Activated T-helper 1 cell treated with Interleukin-2 at 50 U/mL for 16 hours (primary cell): ENCODE results near the gene MIA2.
"Not testable (repeated sequence)": the region's sequence is repeated elsewhere in the genome, so short reads cannot be mapped to it uniquely, and the experiment has no call there.

Experiments used
- DNase-seq: peaks from one replicate; pipeline ENCODE4 v3.0.0-alpha.2; 2020; ENCODE audit warnings: low read depth

MIA2 gene

DNA sequence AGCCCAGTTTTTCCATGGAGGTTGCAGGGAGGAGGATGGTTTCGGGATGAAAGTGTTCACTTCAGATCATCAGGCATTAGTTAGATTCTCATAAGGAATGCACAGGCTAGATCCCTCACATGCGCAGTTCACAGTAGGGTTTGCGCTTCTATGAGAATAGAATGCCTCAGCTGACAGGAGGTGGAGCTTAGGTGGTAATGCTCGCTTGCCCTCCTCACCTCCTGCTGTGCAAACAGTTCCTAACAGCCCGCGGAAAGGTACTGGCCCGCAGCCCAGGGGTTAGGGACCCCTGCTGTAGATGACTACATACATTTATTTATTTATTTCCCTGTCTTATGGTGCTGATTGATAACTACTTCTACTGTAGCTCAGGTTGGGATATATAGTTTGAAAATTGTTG, 105.3 kb downstream of the MIA2 start:
- no peak for DNase-seq

DNA sequence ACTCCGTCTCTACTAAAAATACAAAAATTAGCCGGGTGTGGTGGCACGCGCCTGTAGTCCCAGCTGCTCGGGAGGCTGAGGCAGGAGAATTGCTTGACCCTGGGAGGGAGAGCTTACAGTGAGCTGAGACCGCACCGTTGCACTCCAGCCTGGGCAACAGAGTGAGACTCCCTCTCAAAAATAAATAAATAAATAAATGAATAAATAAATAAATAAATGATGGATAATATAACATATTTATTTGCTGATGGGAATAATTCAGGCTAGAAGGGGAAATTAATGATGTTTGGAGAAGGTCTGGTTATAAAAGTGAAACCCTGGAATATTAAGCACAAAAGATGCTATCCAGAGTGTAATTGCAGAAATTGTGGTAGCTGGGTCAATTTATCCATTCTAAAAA, 107.4 kb downstream of the MIA2 start:
- DNase-seq = not testable (repeated sequence)

DNA sequence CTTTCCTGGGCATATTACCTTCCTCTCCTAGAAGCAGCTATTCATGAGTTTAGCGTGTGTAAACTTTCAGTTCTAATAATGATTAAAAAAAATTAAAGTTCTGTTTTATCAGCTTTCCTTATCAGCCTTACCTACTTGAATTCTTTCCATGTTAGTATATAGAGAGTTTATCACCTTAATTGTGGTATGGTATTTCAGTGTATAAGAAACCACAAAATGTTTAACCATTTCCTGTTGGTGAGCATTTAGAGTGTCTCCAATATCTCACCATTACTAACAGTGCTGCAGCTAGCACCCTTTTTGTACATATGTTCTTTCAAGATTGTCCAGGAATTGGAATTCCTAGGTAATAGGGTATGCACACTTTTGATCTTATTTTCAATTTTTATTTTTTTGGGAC, 109.1 kb downstream of the MIA2 start:
- DNase-seq = no peak

DNA sequence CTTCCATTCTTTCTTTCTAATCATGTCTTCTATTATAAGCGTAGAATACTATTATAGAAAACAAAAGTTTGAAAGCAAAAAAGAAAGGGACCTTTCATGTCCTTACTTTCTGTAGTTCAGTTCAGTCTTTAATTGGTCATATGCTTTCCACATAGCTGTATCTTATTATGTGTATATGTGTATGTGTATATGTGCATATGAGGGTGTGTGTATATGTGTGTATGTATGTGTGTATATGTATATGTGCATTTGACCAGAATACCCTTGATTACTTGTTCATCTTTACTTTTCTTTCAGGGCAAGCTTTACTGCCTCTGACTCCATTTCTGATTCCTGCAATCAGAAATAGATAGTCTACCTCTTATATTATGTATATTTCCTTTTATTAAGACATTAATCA, 109.9 kb downstream of the MIA2 start:
- DNase-seq = no peak

DNA sequence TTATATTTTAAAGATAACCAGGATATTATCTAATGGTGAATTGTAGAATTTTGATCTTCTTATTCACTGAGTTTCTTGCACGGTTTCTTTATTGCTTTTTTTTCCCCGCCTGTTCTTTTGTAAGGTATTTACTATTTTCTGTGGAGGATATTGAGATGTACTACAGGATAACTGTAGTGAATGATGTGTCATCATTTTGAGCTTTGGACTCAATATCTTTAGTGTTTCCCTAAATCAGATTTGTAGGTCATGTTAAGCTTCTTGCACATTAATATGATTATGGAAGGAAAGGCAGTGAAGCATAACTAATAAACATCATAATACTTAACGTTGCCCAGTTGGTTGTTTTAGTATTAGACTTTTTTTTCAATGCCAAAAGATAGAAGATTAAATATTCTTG, 117.2 kb downstream of the MIA2 start:
- no peak for DNase-seq

DNA sequence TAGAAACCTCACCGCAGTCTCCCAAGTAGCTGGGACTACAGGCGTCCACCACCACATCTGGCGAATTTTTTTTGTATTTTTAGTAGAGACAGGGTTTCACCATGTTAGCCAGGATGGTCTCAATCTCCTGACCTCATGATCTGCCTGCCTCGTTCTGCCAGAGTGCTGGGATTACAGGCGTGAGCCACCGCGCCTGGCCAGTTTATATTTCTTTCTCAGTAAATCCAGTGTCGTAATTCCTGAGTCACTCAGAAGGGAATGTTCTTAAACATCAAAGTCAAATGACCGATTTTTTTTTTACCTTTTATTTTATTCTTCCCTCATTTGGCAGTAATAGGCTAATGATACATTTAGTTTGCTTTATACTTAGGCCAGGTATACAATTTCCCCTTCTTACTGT, 118.0 kb downstream of the MIA2 start:
- DNase-seq = no peak

DNA sequence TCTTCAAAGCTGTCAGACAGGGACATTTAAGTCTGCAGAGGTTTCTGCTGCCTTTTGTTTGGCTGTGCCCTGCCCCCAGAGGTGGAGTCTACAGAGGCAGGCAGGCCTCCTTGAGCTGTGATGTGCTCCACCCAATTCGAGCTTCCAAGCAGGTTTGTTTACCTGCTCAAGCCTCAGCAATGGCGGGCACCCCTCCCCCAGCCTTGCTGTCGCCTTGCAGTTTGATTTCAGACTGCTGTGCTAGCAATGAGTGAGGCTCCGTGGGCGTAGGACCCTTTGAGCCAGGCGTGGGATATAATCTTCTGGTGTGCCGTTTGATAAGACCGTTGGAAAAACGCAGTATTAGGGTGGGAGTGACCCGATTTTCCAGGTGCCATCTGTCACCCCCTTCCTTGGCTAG, 125.4 kb downstream of the MIA2 start:
- DNase-seq = not testable (repeated sequence)

DNA sequence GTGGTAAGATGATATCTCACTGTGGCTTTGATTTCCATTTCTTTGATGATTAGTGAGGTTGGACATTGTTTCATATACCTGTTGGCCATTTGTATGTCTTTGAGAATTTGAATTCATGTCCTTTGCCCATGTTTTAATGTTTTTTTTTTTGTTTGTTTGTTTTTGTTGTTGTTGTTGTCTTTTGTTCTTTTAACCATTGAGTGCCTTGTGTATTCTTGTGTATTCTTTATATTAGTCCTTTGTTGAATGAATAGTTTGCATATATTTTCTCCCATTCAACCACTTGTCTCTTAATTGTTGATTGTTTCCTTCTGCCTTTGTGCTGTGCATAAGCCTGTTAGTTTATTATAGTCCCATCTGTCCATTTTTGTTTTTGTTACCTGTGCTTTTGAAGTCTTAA, 126.6 kb downstream of the MIA2 start:
- no peak for DNase-seq

DNA sequence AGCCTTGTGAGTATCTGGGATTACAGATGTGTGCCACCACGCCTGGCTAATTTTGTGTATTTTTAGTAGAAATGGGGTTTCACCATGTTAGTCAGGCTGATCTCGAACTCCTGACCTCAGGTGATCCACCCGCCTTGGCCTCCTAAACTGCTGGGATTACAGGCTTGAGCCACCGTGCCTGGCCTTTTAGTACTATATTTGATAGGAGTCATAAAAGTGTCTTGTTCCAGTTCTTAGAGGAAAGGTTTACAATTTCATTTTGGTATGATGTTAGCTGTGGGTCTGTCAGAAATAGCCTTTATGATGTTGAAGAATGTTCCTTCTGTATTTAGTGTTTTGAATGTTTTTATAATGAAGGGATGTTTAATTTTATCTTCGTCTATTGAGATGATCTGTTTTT, 127.8 kb downstream of the MIA2 start:
- not testable (repeated sequence) for DNase-seq

DNA sequence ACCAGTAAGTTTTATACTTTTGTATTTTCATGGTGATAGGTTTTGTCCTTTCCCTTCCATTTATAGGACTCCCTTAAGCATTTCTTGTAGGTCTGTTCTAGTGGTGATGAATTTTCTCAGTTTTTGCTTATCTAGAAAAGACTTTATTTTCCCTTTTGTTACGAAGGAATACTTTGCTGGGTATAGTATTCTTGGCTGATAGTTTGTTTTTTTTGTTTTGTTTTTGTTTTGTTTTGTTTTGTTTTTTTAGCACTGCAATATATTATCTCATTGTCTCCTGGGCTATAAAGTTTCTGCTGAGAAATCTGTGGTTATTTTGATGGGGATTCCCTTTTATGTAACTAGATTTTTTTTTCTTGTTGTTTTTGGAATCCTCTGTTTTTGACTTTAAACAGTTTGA, 130.8 kb downstream of the MIA2 start:
- DNase-seq = no peak

DNA sequence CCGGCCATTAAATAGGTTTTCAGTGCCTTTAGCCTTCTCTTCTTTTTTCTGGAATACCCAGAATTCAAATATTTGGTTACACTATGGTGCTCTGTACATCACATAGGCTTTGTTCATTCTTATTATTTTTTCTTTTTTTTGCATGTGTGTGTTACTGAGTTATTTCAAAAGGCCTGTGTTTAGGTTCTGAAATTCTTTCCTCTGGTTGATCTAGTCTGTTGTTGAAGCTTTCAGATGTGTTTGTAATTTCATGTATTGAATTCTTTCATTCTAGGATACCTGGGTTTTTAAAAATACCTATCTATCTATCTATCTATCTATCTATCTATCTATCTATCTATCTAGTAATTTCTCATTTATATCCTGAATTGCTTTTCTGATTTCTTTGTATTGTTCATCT, 131.6 kb downstream of the MIA2 start:
- DNase-seq = no peak

DNA sequence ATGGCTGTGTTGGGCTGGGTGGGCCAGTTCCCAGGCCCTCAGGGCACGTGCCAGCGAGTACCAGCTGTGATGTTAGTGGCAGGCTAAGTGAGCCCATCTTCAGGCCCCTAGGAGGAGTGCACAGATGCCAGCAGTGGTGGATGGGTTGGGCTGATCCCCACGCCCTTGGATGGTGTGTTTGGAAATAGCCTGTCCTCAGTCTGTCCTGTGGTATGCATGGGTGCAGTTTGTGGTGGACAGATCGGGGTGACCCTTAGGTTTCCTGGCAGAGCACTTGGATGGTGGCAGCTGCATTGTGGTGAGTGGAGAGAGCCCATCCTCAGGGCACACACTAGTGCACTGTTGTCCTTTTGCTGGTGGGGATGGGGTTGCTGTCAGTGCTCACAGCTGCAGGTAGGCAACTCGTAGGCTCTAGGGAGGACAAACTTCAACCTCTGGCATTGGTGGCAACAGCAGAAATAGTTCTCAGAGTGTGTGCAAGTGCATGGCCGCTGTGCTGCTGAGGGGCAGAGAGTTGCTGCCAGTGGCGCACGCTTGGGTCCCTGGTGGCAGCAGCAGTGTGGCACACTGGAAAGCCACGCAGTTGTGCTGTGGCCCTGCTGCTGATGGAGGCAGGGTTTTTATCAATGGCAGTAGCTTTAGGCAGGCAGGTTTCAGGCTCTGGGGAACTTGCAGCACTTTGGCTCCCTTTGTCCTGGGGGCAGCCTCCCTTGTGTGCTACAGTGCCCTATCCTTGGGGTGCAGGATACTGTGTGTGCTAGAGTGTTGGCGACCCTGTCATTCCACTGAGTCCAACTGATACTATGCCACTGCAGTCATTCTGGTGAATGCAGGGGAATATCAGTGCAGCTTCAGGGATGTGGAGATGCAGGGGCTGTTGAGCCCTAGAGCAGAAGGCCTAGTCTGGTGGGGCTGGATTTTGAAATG, 133.0 kb downstream of the MIA2 start:
- DNase-seq = no peak

DNA sequence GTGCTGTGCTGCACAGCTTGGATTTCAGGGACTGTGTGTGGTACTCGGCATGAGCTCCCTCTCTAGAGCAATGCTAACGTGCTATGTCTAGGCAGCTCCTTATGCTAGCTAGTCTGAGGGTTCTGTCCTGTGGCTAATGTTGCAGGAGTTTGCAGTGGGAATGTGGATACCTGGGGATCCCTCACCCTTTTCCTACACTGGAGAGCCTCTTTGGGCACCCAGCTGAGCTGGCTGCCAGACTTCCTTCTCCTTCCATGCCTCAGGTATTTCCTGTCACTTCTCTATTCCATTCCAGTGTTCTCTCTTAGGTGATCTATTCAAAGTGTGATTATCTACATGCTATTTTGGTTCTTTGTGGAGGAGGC, 133.7 kb downstream of the MIA2 start:
- DNase-seq = no peak

DNA sequence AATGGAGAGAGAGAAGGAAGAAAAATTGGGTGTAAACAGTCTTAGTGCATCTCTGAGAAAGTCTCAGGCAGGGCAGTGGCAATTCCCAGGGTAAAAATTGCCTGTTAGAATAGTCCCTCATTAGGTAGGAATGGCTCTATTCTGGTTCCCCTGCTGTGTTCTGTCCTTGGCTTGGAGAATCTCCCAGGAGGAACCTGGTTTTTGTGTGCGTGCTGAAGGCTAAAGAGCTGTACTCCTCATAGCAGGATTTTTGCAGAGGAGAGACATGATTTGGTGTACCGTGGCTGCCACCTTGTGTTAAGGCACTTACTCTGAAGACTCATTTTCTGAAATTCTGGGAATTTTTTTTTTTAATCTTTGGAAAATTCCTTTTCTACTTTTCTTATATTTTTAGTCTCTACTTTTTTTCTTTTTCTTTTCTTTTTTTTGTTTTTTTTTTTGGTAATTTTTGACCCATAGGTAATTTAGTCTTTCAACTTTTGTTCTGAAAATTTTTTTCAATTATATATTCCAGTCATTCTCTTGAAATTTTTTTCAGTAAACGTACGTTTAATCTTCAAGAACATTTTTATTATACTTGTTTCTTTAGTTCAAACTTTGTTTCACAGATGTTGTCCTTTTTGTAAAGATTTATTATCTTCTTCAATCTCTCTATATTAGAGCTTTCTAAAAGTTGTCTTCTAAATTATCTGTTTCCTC, 134.7 kb downstream of the MIA2 start:
- no peak for DNase-seq

DNA sequence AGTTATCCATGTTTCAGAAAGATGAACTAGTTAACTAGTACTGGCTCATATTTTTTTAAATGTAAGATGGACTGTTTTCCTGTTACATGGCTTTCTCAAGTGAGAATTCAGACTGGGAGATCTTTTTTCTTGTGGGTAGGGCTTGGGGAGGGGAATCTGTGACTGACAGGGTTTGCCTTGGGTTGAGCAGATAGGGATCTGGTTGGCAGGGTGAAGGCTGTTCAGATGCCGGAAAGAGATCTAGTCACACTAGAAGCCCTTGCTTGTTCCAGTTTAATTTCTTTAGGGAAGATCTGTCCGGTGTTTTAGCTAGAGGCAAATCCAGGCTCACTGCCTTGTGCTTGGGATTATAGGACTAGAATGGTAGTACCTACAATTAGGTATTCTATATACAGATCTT, 135.3 kb downstream of the MIA2 start:
- no peak for DNase-seq

DNA sequence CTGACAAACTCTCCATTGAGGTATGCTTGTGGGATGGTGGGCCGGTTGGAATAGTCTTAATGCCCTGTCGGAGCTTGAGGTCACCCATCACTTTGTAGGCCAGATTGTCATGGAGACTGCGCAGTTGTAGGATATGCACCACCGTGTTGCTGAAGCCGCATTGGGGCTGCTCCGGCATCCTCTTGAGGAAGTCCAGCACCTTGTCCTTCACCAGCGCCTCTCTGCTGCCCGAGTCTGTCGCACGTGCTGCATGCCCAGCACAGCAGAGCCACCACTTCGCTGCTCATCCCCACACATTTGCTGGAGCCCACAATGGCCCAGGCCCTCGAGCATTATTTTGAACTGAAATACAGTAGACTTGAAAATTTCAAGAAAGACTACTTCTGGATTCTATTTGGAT, 136.7 kb downstream of the MIA2 start:
- DNase-seq = no peak

DNA sequence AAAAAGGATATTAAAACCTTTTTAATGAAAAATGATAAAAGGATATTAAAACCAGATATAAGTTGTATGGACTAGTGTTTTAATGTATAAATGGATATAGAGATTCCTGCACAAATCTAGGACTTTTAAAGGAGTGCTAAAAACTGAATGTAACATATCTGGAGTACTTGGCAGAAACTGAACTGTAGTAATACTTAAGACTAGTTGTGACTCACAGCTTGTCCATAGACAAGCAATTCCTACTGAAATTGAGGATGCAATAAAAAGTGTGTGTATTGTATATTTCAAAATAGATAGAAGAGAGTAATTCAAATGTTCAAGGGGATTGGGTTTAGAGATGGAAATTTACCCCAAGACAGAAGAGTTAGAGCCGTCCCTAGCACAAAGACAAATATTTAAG, 138.9 kb downstream of the MIA2 start:
- DNase-seq = no peak

DNA sequence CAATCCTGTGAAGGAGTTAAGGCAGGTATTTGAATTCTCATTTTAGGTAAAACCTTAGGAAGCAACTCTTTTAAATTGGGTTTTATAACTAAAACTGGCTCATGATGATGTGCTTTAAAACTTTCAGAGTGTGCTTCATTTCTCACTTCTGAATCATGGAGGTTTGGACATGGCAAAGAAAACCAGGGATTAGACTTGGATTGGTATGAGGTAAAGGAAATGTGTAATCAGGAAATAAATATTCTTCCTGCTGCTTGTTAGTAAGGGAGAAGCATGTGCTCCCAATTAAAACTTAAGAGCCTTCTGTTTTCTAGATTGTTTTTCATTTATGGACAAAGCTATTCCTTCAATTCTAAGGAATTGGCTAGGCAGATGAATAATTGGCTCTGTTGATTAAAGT, 141.1 kb downstream of the MIA2 start:
- no peak for DNase-seq

DNA sequence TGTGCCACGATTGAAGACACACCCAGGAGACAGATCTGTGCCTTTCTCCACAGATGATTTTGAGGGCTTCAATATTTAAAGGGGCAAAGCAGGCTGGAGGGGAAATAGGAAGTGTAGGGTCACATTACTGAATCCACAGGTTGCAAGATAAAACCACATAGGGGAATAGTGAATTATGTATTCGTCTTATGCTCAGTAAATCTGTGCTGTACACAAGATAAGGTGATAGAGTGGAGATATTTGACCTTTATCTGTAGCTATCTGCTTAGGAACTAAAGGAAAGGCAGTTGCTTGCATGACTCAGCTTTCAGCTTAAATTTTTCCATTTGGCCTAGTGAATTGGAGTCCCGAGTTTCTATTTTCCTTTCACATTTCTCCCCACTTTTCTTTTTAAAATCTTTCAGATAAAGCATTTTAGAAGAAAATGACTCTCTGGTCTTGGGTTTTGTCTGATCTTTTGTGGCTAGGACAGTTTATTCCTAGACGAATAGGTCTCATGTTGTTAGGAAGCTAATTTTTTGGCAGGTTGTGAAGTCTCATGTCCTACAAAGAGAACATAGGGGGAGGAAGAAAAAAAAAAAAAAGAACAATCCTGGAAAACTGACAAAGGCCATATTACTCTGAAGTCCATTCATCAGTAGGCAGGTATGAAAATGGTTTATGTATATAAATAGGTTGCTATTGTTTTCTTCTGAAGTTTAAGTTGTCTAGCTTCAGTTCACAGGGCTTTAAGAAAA, 143.1 kb downstream of the MIA2 start:
- DNase-seq = no peak

DNA sequence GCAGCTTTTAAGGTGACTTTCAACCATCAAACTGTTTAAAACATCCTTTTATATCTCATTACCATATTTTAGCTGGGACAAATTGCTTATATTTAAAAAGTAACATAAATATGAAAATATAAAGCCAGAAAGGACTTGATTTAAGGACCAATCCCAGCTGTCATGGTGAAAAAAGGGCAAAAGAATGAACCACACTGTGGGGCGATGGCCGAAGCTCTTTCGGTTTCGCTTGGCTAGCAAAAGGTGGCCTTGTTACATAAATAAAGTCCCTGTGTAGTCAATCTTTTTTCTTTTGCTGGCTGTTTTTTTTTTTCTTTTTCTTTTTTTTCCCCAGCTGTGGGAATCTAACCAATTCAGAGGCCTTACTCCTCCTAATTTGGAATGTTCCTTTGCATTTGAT, 147.7 kb downstream of the MIA2 start:
- no peak for DNase-seq

DNA sequence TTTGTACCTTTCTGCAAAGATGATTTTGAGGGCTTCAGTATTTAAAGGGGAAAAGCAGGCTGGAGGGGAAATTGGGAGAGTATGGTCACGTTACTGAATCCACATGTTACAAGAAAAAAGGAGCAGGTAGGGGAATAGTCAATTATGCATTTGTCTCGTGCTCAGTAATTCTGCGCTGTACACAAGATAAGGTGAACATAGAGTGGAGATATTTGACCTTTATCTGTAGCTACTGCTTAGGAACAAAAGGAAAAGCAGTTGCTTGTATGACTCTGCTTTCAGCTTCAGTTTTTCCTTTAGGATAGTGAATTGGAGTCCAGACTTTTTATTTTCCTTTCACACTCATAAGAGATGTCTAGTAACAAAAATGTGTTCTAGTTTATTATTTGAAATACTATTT, 148.7 kb downstream of the MIA2 start:
- DNase-seq = no peak

DNA sequence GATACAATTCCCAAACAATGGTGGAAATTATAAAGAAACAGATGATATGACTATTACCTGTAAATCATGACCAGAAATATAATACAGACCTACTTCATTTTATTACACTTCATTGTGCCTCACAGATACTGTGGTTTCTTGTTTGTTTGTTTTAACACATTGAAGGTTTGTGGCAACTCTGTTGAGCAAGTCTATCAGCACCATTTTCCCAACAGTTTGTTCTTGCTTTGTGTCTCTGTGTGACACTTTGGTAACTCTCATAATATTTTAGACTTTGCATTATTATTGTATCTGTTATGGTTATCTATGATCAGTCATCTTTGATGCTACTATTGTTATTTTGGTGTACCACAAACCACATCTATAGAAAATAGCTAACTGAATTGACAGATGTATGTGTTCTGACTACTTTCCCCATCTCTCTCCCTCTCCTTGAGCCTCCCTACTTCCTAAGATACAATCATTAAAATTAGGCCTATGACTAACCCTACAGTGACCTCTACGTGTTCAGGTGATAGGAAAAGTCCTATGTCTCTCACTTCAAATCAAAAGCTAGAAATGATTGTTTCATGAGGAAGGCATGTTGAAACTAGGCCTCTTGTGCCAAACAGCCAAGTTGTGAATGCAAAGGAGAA, 149.4 kb downstream of the MIA2 start:
- no peak for DNase-seq

DNA sequence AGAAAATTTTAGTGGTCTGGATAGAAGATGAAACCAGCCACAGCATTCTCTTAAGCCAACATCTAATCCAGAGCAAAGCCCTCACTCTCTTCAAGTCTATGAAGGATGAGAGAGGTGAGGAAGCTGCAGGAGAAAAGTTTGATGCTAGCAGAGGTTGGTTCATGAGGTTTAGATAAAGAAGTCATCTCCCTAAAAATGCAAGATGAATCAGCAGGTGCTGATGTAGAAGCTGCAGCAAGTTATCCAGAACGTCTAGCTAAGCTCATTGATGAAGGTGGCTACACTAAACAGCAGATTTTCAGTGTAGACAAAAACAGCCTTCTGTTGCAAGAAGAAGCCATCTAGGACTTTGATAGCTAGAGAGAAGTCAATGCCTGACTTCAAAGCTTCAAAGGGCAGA, 150.0 kb downstream of the MIA2 start:
- DNase-seq = no peak
